Neural progenitor cell (in vitro differentiated cells): Measurements from ENCODE around the gene CLINT1. TPM values are rescaled to one million over a fixed set of nuclear protein-coding genes. Genes with fewer than 3 reads are reported as not detected.

Experiments used
- DNase-seq: peaks from one replicate; pipeline ENCODE4 v3.0.0-alpha.2; 2016; ENCODE audit warnings: low spot score
- H2AFZ ChIP-seq: fragments of 200-600 bp; sonication (generic); replicated peaks from 2 replicates; pipeline ENCODE4 v1.6.1; 2016; ENCODE audit warnings: antibody characterized with exemption
- H3F3A ChIP-seq: fragments of 200-600 bp; sonication (generic); 2 replicates; pipeline ENCODE4 v1.6.1; 2016; ENCODE audit warnings: antibody characterized with exemption, low read depth
- H3K27ac ChIP-seq: fragments of 200-600 bp; sonication (generic); 2 replicates; pipeline ENCODE4 v1.5.1; 2016; ENCODE audit warnings: mild to moderate bottlenecking
- H3K27me3 ChIP-seq: fragments of 200-600 bp; sonication (generic); 2 replicates; pipeline ENCODE4 v1.6.1; 2016; ENCODE audit warnings: mild to moderate bottlenecking, moderate library complexity
- H3K36me3 ChIP-seq: fragments of 200-600 bp; sonication (generic); 2 replicates; pipeline ENCODE4 v1.5.1; 2016
- H3K4me1 ChIP-seq: fragments of 200-600 bp; sonication (generic); 2 replicates; pipeline ENCODE4 v1.6.1; 2016; ENCODE audit warnings: mixed run types
- H3K4me2 ChIP-seq: fragments of 200-600 bp; sonication (generic); 2 replicates; pipeline ENCODE4 v1.6.1; 2016
- H3K4me3 ChIP-seq: fragments of 200-600 bp; sonication (generic); 2 replicates; pipeline ENCODE4 v1.5.1; 2016
- H3K79me2 ChIP-seq: fragments of 200-600 bp; sonication (generic); 2 replicates; pipeline ENCODE4 v1.6.1; 2016; ENCODE audit warnings: low read depth
- H3K9ac ChIP-seq: fragments of 200-600 bp; sonication (generic); 2 replicates; pipeline ENCODE4 v1.6.1; 2016
- H3K9me3 ChIP-seq: fragments of 200-600 bp; sonication (generic); 2 replicates; pipeline ENCODE4 v1.5.1; 2016; ENCODE audit warnings: low read depth
- H4K20me1 ChIP-seq: fragments of 200-600 bp; sonication (generic); 2 replicates; pipeline ENCODE4 v1.6.1; 2016; ENCODE audit warnings: low read depth
- H3K27ac Mint-ChIP-seq: 3 replicates; pipeline ENCODE4 v1.8.0; 2021; ENCODE audit warnings: mixed read lengths
- H3K27me3 Mint-ChIP-seq: 2 replicates; pipeline ENCODE4 v1.8.0; 2022; ENCODE audit warnings: low read depth, mild to moderate bottlenecking, inconsistent platforms, moderate library complexity, mixed read lengths; ENCODE audit not compliant: insufficient read depth
- H3K36me3 Mint-ChIP-seq: 3 replicates; pipeline ENCODE4 v1.8.0; 2021; ENCODE audit warnings: mixed read lengths
- H3K4me1 Mint-ChIP-seq: 3 replicates; pipeline ENCODE4 v1.8.0; 2021; ENCODE audit warnings: mixed read lengths
- H3K4me3 Mint-ChIP-seq: 3 replicates; pipeline ENCODE4 v1.8.0; 2021; ENCODE audit warnings: mild to moderate bottlenecking, moderate library complexity, mixed read lengths
- H3K9me3 Mint-ChIP-seq: 3 replicates; pipeline ENCODE4 v1.8.0; 2020; ENCODE audit warnings: mixed read lengths
- CTCF ChIP-seq: fragments of 200-600 bp; sonication (generic); IDR thresholded peaks from 2 replicates; pipeline ENCODE4 v1.5.1; 2017; ENCODE audit warnings: antibody characterized with exemption, mild to moderate bottlenecking
- EZH2 ChIP-seq: fragments of 200-600 bp; sonication (generic); IDR thresholded peaks from 2 replicates; pipeline ENCODE4 v1.6.1; 2017; ENCODE audit warnings: antibody characterized with exemption, mild to moderate bottlenecking, moderate library complexity
- EZH2phosphoT487 ChIP-seq: fragments of 200-600 bp; sonication (generic); IDR thresholded peaks from 2 replicates; pipeline ENCODE4 v1.6.1; 2017; ENCODE audit warnings: antibody characterized with exemption
- total RNA-seq: library from RNA; depleted of rRNA; stranded (reverse); fragments of >200 nt; gene quantifications from 2 replicates; pipeline ENCODE4 v1.2.3, GENCODE V29; 2015; ENCODE audit warnings: low replicate concordance

The CLINT1 gene
- total RNA-seq, 1 donor from 2014 or later: 65.0 TPM

GRCh38 chr5:157800137-157800536, 58.8 kb downstream of the CLINT1 start:
- no peak for DNase-seq
- Mint-ChIP-seq H3K27ac (no peak overlapping the region), H3K4me3 (no peak overlapping the region), H3K4me1 (no peaks in the 10 kb centered on the region), H3K36me3 (peaks cover 15% of the 10 kb centered on the region), H3K27me3 (no peaks in the 10 kb centered on the region), H3K9me3 (no peaks in the 10 kb centered on the region)
- H3K79me2 ChIP-seq: no peaks in the 10 kb centered on the region
- no peak overlapping the region for H3K9ac ChIP-seq
- no peak overlapping the region for H3K4me2 ChIP-seq
- H3K9me3 ChIP-seq: no peaks in the 10 kb centered on the region
- no peak overlapping the region for H3K4me3 ChIP-seq
- TF ChIP-seq CTCF: no peak
- TF ChIP-seq EZH2phosphoT487: no peak
- no peak for TF ChIP-seq EZH2
- H3K4me1 ChIP-seq: no peaks in the 10 kb centered on the region
- no peak overlapping the region for H3K27ac ChIP-seq
- no peaks in the 10 kb centered on the region for H3F3A ChIP-seq
- H3K36me3 ChIP-seq: peaks cover 17% of the 10 kb centered on the region
- no peak overlapping the region for H2AFZ ChIP-seq
- H3K27me3 ChIP-seq: no peaks in the 10 kb centered on the region
- no peaks in the 10 kb centered on the region for H4K20me1 ChIP-seq

GRCh38 chr5:157799578-157799977, 59.4 kb downstream of the CLINT1 start:
- Histone ChIP-seq H3K4me2 (no peak overlapping the region), H3K4me3 (no peak overlapping the region), H3K27me3 (no peaks in the 10 kb centered on the region), H3K9ac (no peak overlapping the region), H2AFZ (no peak overlapping the region), H3K9me3 (no peaks in the 10 kb centered on the region), H3K4me1 (no peaks in the 10 kb centered on the region), H4K20me1 (no peaks in the 10 kb centered on the region), H3K79me2 (no peaks in the 10 kb centered on the region), H3K36me3 (peaks cover 17% of the 10 kb centered on the region), H3F3A (no peaks in the 10 kb centered on the region), H3K27ac (no peak overlapping the region)
- no peaks in the 10 kb centered on the region for H3K4me1 Mint-ChIP-seq
- H3K36me3 Mint-ChIP-seq: peaks cover 15% of the 10 kb centered on the region
- no peak for TF ChIP-seq EZH2
- TF ChIP-seq EZH2phosphoT487: no peak
- TF ChIP-seq CTCF: no peak
- no peak for DNase-seq
- H3K27ac Mint-ChIP-seq: no peak overlapping the region
- no peaks in the 10 kb centered on the region for H3K9me3 Mint-ChIP-seq
- H3K27me3 Mint-ChIP-seq: no peaks in the 10 kb centered on the region
- H3K4me3 Mint-ChIP-seq: no peak overlapping the region

GRCh38 chr5:157793301-157793700, 65.6 kb downstream of the CLINT1 start:
- H3K4me1 ChIP-seq: no peaks in the 10 kb centered on the region
- H3K9ac ChIP-seq: no peak overlapping the region
- Mint-ChIP-seq H3K9me3 (no peaks in the 10 kb centered on the region), H3K27me3 (no peaks in the 10 kb centered on the region), H3K4me3 (no peak overlapping the region), H3K36me3 (peaks cover 21% of the 10 kb centered on the region), H3K27ac (no peak overlapping the region), H3K4me1 (no peaks in the 10 kb centered on the region)
- H3K27me3 ChIP-seq: no peaks in the 10 kb centered on the region
- TF ChIP-seq CTCF (no peak), EZH2 (no peak), EZH2phosphoT487 (no peak)
- no peaks in the 10 kb centered on the region for H4K20me1 ChIP-seq
- H3K27ac ChIP-seq: no peak overlapping the region
- no peak overlapping the region for H3K4me2 ChIP-seq
- no peak overlapping the region for H3K4me3 ChIP-seq
- H3K36me3 ChIP-seq: no peaks in the 10 kb centered on the region
- H2AFZ ChIP-seq: no peak overlapping the region
- no peaks in the 10 kb centered on the region for H3K9me3 ChIP-seq
- H3F3A ChIP-seq: no peaks in the 10 kb centered on the region
- no peaks in the 10 kb centered on the region for H3K79me2 ChIP-seq
- no peak for DNase-seq
